Activated CD4-positive, alpha-beta T cell treated with anti-CD3 and anti-CD28 coated beads, Interleukin-2, Interleukin-4, amounts not matched to agents 100 ng/mL and 50 ng/mL, durations not matched to agents 16 hours and 8 hours (primary cell): ENCODE results near the gene SLC48A1.

ENCODE experiments used
- DNase-seq: peaks from one replicate; pipeline ENCODE4 v3.0.0-alpha.2; 2020; ENCODE audit warnings: low spot score

The SLC48A1 gene

DNA sequence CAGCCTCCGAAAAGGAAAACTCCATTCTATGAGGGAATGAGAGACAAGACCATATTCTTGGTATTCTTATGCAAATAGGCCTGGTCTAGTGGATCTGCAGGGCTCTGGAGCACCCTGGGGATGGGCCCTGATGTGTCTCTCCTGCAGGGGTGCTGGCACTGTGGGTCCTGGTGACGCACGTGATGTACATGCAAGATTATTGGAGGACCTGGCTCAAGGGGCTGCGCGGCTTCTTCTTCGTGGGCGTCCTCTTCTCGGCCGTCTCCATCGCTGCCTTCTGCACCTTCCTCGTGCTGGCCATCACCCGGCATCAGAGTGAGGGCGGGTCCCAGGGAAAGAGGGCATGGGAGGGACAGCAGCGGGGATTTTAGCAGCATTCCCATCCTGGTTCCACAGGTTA, 5.8 kb downstream of the SLC48A1 start:
- no peak for DNase-seq

- peak; percentile 93 for DNase-seq
Measured at GRCh38 chr12:47779301-47779942, 6.4 kb downstream of the SLC48A1 start.

DNA sequence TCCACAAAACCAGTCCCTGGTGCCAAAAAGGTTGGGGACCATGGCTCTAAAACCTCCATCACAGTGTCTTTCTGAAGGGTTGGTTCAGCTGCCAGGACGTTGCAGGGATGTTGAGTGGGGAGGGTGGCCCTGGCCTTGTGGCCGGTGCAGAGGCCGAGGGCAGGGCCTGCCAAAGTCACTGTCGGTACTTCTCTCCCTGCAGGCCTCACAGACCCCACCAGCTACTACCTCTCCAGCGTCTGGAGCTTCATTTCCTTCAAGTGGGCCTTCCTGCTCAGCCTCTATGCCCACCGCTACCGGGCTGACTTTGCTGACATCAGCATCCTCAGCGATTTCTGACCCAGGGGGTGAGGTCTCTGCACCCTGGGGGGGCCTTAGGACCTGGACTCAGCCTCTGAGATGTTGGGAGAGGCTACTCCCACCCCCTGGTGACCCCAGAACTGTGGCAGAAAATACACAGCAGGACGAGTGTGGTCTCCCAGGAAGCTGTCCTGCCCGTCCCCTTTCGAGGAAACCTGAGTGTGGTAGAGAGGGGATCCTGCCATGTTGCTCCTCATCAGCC, 7.0 kb downstream of the SLC48A1 start:
- no peak for DNase-seq

GRCh38 chr12:47781479-47782371, 8.7 kb downstream of the SLC48A1 start:
- DNase-seq, result no peak

DNA sequence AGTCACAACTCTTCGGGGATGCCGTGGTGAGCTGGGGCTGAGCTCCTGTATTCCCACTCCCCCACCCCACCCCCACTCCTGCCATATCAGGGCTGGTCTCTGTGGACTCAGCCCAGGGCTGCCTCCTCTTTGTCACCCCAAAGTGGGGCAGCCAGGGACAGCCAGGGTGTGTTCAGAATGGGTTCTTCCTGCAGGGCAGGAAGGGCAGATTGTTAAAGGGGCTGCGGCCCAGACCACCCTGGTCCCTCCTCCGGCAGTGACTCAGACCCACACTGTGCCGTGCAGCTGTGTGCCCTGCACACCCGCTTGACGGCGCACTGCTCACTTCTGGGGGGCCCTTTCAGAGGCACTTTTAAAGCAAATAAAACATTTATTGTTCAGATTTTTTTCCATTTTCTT, 9.3 kb downstream of the SLC48A1 start:
- DNase-seq, result no peak

GRCh38 chr12:47783024-47783755, 10.2 kb downstream of the SLC48A1 start:
- no peak for DNase-seq

GRCh38 chr12:47783821-47784819, 11.1 kb downstream of the SLC48A1 start:
- no peak for DNase-seq

- no peak for DNase-seq
Measured at GRCh38 chr12:47785036-47785886, 12.2 kb downstream of the SLC48A1 start.

DNA sequence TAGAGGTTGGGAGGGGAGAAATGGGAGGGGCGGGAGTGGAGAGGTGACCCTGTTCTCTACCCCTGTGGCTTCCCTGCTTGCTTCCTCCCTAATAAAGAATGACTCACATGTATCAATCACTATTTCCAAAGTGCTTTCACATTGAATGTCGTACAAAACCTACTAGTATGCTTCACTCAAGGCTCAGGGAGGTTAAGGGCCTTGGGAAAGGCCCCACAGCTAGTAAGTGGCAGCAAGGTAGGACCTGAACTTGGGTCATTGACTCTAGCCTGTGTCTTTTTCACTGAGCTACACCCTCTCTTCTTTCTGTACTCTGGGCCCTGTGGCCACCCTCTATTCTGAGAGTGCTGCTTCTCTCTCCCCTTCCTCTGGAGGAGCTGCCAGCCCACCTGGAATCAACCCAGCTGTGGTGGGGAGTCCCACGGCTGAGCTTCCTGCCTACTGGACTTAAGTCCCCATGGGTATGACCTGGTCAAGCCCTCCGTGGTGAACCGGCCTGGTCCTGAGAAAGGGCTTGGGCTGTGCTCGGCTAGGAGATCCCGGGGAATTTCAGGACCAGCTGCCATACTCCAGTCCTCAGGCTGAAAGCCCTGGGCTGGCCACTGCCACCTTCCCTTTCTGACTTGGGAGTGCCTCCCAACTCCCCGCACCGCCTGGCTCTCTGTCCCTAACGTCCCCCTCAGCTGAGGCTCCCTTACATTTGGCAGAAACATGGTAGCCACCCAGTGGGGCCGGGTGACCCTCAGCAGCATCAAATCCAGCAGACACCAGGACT, 13.0 kb downstream of the SLC48A1 start:
- no peak for DNase-seq

- DNase-seq, result no peak
Measured at GRCh38 chr12:47786662-47787280, 13.7 kb downstream of the SLC48A1 start.

DNA sequence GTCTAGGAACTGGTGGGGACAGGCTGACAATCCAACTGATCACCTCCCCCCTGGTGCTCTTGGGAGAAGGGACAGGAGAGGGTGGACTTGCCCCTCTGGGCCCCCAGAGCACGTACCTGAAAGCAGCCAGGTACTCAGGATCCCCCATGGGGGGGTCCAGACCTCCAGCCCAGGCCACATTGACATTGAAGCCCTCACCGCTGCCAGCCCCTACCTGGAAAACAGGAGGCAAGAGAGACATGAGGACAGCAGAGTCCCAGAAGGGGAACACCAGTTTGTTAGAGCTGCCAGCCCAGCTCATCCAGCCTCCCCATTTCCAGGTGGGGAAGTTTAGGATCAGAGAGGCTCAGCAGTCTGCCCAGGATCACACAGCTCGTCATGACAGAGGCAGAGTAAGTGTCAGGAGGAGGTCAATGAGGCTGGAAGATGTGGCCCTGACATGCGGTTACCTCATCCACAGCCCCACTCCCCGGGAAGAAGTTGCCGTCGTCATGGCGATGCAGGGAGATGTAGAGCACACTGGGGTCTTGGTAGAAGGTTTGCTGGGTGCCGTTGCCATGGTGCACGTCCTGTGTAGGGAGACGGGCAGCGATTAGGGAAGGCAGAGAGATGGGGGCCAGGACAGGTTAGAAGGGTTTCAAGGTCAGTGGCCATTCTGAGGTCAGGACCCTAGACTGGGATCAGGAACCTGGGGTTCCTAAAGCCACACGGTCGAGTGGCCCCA, 14.7 kb downstream of the SLC48A1 start:
- DNase-seq, result no peak

GRCh38 chr12:47789141-47789540, 16.1 kb downstream of the SLC48A1 start:
- no peak for DNase-seq

DNA sequence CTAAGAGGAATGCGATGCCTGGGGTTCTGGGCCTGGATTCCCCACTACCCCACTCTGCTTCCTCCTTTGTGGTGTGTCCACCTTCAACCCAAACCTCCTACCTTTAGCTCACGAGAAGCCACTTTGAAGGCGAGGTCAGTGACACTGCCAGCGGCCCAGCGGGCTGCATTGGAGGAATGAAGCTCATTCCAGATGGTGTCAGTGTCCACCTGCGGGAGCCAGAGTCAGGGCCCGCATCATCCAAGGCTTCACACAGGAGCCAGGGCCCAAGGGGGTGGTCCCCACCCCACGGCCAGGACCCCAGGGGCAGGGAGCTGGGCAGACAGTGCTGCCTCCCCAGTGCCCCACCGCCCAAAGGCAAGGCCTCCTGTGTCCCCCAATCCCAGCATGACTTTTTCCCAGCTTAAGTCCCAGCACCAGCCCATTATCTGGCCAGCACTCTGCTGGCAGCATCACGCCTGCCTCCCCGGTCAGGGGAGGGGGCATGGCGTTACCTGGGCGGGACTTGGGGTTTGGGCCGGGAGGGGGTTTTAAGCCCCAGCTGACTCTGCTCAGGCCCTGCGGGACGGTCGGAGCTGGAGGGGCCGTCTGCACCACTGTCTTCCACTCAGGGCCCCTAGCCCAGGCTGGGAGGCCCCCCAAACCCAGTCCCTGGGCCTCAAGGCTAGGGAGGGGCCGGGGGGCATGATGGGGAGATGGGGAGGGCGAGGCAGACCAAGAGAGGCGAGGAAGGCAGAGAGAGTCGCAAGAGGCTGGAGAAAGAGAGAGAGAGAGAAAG, 16.9 kb downstream of the SLC48A1 start:
- DNase-seq, result no peak

- no peak for DNase-seq
Measured at GRCh38 chr12:47790676-47791350, 17.8 kb downstream of the SLC48A1 start.

GRCh38 chr12:47791351-47791746, 18.3 kb downstream of the SLC48A1 start:
- DNase-seq, result no peak

DNA sequence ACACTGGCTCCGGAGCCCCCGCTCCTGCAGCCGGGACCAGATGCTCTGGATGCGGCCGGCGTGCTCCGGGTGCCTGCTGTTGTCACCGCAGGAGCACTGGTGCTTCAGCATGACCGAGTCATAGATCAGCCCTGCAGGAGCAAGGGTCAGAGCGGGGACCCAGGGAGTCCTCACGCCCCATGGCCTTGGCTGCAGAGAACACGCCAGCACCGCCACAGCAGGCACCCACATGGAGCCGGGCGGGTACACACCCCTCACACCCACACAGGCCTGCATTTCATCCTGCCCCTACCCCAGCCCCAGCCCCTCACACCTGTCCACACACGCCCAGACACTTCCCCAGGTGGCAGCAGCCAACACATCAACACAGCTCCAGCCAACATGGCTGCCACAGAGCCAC, 18.8 kb downstream of the SLC48A1 start:
- no peak for DNase-seq
